Esophagus squamous epithelium (tissue), 5 donors: Measurements from ENCODE around the gene PTMS. TPM values are rescaled to one million over a fixed set of nuclear protein-coding genes. Genes with fewer than 3 reads are reported as not detected.

Source experiments
- DNase-seq: peaks from one replicate; lab custom pipeline; 2025; lab: John Stamatoyannopoulos, UW
- H3K27ac ChIP-seq, 4 donors: fragments of 200-600 bp; sonication (generic); one replicate each; pipeline ENCODE4 v1.5.1; 2016 to 2019; ENCODE audit warnings: mild to moderate bottlenecking in 1 of 4
- H3K27me3 ChIP-seq, 4 donors: fragments of 200-600 bp; sonication (generic); 1 replicate in 3 of 4; 2 replicates in 1 of 4; pipeline versions ENCODE4 v1.5.1 to v1.6.0; 2017 to 2021; ENCODE audit warnings: antibody characterized with exemption in 1 of 4
- H3K36me3 ChIP-seq, 3 donors: fragments of 200-600 bp; sonication (generic); one replicate each; pipeline ENCODE4 v1.5.1; 2016 to 2019
- H3K4me1 ChIP-seq, 3 donors: fragments of 200-600 bp; sonication (generic); one replicate each; pipeline ENCODE4 v1.5.1; 2017 to 2019
- H3K4me3 ChIP-seq, 4 donors: fragments of 200-600 bp; sonication (generic); 1 replicate in 3 of 4; 2 replicates in 1 of 4; pipeline ENCODE4 v1.5.1; 2016 to 2019; ENCODE audit warnings: mild to moderate bottlenecking in 2 of 4, moderate library complexity in 1 of 4
- H3K9me3 ChIP-seq, 3 donors: fragments of 200-600 bp; sonication (generic); one replicate each; pipeline ENCODE4 v1.5.1; 2016 to 2019
- POLR2A ChIP-seq, 4 donors: fragments of 450-650 bp; IDR thresholded peaks; one replicate each; pipeline ENCODE4 v1.6.1; 2017; ENCODE audit warnings: antibody characterized with exemption in 4 of 4, mild to moderate bottlenecking in 4 of 4, moderate library complexity in 3 of 4
- WGBS, 2 donors: methylation state at CpG; one replicate each; pipeline ENCODE4 v1.1.5; 2018; 5-methylcytosine and 5-hydroxymethylcytosine counted together
- intact Hi-C: fragments of 100-400 bp; cut with DNase I; formaldehyde crosslinking; loops from one replicate; pipeline ENCODE4 v1.15.0; 2022
- total RNA-seq, 4 donors: library from RNA; depleted of rRNA; stranded (reverse); fragments of >200 nt; gene quantifications; one replicate each; pipeline ENCODE4 v1.1.0, GENCODE V29; 2016
- TF ChIP-seq, protein P1 (sequence below), 6 experiments: fragments of 450-650 bp in 4 of 6; fragments of 200-600 bp in 2 of 6; sonication (generic) in 2 of 6; IDR thresholded peaks; one replicate each; pipeline ENCODE4 v1.5.1; 2016 to 2019; ENCODE audit warnings: antibody characterized with exemption in 6 of 6, mild to moderate bottlenecking in 4 of 6, moderate library complexity in 4 of 6
- donor health status: DM: yes; HTN: yes; CAD: no.

PTMS gene
- total RNA-seq, 4 donors from 2014 or later = 78.2 to 149 (median 123) TPM

DNA sequence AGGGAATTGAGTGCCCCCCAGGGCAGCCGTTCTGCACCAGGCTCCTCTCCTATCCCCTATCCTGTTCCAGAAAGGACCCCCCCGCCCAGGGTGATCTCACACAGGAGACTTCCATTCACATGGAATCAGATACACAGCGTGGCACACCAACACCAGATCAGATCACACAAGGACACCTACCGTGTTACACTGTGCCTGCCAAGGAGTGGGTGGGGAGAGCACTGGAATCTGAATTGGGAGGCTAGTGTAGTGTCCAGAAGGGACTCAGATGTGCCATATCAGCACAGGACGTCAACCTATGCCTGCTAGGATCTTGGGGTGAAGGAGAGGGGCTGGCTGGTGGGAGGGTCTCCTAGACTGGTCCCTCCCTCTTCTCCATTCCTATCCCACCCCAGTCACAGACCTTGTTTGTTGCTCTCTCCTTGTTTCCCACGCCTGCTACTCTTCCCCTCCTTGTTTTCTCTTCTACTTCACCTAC is 2.3 kb downstream of the PTMS start:
- TF ChIP-seq, protein P1, sequence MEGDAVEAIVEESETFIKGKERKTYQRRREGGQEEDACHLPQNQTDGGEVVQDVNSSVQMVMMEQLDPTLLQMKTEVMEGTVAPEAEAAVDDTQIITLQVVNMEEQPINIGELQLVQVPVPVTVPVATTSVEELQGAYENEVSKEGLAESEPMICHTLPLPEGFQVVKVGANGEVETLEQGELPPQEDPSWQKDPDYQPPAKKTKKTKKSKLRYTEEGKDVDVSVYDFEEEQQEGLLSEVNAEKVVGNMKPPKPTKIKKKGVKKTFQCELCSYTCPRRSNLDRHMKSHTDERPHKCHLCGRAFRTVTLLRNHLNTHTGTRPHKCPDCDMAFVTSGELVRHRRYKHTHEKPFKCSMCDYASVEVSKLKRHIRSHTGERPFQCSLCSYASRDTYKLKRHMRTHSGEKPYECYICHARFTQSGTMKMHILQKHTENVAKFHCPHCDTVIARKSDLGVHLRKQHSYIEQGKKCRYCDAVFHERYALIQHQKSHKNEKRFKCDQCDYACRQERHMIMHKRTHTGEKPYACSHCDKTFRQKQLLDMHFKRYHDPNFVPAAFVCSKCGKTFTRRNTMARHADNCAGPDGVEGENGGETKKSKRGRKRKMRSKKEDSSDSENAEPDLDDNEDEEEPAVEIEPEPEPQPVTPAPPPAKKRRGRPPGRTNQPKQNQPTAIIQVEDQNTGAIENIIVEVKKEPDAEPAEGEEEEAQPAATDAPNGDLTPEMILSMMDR (IDR thresholded peaks at IDR 0.05) = no peak
- no peak for TF ChIP-seq POLR2A (IDR thresholded peaks at IDR 0.05)
- WGBS, 2 donors = 21 to 23% methylated on average over 2 to 4 of the region's 6 CpGs
- H3K27me3 ChIP-seq = peaks cover 0 to 6% (median 0%) of the 10 kb centered on the region in 4 donors
- no peaks in the 10 kb centered on the region for H3K9me3 ChIP-seq
- H3K36me3 ChIP-seq = peaks cover 4 to 21% (median 4%) of the 10 kb centered on the region in 3 donors
- peak overlapping the region; percentile 73 to 85 (median 84) for H3K4me3 ChIP-seq
- peaks cover 51 to 89% (median 52%) of the 10 kb centered on the region in 3 donors for H3K4me1 ChIP-seq
- DNase-seq = no peak
- H3K27ac ChIP-seq = peak overlapping the region; percentile 95 to 99 (median 98)
- intact Hi-C loops = no loop called here

DNA sequence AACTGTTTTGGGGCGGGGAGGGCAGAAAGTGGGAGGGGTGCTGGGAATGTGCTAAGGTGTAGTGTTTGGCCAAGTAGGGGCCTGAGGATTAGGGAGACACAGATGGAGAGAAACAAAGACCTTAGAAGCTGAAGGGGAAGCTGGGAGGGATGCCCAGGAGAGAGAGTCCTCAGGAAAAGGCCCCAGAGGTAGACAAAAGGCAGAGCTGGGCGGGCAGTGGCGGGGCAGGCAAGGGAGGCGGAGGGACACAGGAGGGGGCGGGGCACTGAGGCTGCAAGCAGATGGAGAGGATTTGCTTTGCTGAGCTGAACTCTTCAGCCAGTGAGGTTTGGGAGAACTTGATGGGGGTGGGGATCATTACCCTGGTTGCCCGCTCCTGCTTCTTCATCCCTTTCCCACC is 2.8 kb downstream of the PTMS start:
- Histone ChIP-seq H3K27me3 (peaks cover 0 to 9% (median 0%) of the 10 kb centered on the region in 4 donors), H3K36me3 (peaks cover 4 to 21% (median 4%) of the 10 kb centered on the region in 3 donors), H3K4me3 (peak overlapping the region in 3 of 4 donors; percentile 73 to 85 (median 83)), H3K27ac (peak overlapping the region; percentile 95 to 99 (median 98)), H3K4me1 (peaks cover 46 to 89% (median 55%) of the 10 kb centered on the region in 3 donors), H3K9me3 (no peaks in the 10 kb centered on the region)
- intact Hi-C loops = no loop called here
- no peak for TF ChIP-seq POLR2A (IDR thresholded peaks at IDR 0.05)
- TF ChIP-seq, protein P1 (IDR thresholded peaks at IDR 0.05) = no peak
- WGBS, 2 donors = 19 to 40% methylated on average over 3 to 4 of the region's 6 CpGs
- DNase-seq = no peak

DNA sequence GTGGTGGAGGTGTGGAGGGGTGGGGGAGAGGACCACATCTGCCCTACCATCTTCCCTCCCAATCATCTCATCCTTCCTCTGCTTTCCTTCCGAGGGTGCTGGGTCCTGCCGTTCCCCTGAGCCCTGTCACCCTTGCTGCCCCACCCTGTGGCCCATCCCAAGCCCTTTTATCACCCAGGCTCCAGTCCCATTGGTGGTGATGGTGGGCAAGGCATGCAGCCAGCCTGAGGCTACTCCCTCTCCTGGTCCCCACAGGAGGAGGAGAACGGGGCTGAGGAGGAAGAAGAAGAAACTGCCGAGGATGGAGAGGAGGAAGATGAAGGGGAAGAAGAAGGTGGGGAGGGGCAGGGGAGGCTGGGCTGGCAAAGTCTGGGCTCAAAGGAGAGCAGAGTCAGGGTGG is 3.5 kb downstream of the PTMS start:
- Histone ChIP-seq H3K9me3 (no peaks in the 10 kb centered on the region), H3K4me3 (no peak overlapping the region), H3K27ac (peak overlapping the region in 2 of 4 donors; percentile 99), H3K27me3 (peaks cover 0 to 9% (median 0%) of the 10 kb centered on the region in 4 donors), H3K4me1 (peaks cover 46 to 85% (median 51%) of the 10 kb centered on the region in 3 donors), H3K36me3 (peaks cover 4 to 21% (median 4%) of the 10 kb centered on the region in 3 donors)
- DNase-seq = no peak
- 41 to 53% methylated on average over 2 to 3 of the region's 4 CpGs for WGBS, 2 donors
- intact Hi-C loops = no loop called here
- TF ChIP-seq, protein P1 (IDR thresholded peaks at IDR 0.05) = no peak
- no peak for TF ChIP-seq POLR2A (IDR thresholded peaks at IDR 0.05)

DNA sequence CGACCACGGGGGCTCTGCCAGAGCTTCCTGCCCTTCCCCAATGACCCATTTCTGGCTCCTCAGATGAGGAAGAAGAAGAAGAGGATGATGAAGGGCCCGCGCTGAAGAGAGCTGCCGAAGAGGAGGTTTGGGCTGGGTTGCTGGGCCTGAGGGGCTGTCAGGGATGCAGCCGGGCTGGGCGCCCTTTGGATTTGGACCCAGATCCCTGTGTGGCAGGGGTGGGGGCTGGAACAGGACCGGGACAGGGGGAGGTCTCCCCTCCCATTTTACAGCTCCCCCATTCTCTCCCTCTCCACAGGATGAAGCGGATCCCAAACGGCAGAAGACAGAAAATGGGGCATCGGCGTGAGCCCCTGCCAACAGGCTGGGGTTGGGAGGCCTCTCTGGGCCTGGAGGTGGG is 3.9 kb downstream of the PTMS start:
- Histone ChIP-seq H3K36me3 (peaks cover 4 to 21% (median 4%) of the 10 kb centered on the region in 3 donors), H3K4me1 (peaks cover 44 to 81% (median 47%) of the 10 kb centered on the region in 3 donors), H3K9me3 (no peaks in the 10 kb centered on the region), H3K27me3 (peaks cover 0 to 9% (median 0%) of the 10 kb centered on the region in 4 donors), H3K4me3 (no peak overlapping the region), H3K27ac (peak overlapping the region in 3 of 4 donors; percentile 49 to 99 (median 99))
- TF ChIP-seq, protein P1 (IDR thresholded peaks at IDR 0.05) = no peak
- TF ChIP-seq POLR2A (IDR thresholded peaks at IDR 0.05) = no peak
- no peak for DNase-seq
- intact Hi-C loops = no loop called here
- 76 to 77% methylated on average over 7 to 12 of the region's 12 CpGs for WGBS, 2 donors

DNA sequence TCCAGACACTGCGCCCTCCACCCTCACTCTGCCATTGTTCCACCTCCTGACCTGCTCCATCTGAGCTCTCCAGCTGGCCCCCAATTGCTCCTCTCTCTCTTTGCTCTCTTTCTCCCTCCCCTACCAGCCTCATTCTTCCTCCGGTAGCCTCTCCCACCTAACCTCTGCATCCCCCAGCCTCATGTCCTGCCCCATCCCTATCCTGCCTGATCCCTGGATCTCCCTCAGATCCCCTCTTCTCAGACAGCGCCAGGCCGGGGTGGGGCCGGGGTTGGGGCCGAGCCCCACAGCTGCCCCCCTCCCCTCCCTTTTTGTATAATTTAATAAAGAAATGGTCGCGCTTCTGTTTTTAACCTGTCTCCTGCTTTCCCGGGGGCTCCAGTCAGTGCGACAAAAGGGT is 4.4 kb downstream of the PTMS start:
- Histone ChIP-seq H3K36me3 (peaks cover 4 to 21% (median 4%) of the 10 kb centered on the region in 3 donors), H3K4me3 (no peak overlapping the region), H3K9me3 (no peaks in the 10 kb centered on the region), H3K27ac (peak overlapping the region in 3 of 4 donors; percentile 49 to 99 (median 99)), H3K4me1 (peaks cover 39 to 76% (median 44%) of the 10 kb centered on the region in 3 donors), H3K27me3 (peaks cover 0 to 9% (median 0%) of the 10 kb centered on the region in 4 donors)
- intact Hi-C loops = no loop called here
- TF ChIP-seq, protein P1 (IDR thresholded peaks at IDR 0.05) = no peak
- TF ChIP-seq POLR2A (IDR thresholded peaks at IDR 0.05) = no peak
- WGBS, 2 donors = 80 to 92% methylated on average over 2 to 10 of the region's 10 CpGs
- DNase-seq = no peak
